HepG2 (cell line): ENCODE data around the gene ADCY7. TPM values are rescaled to one million over a fixed set of nuclear protein-coding genes. Genes with fewer than 3 reads are reported as not detected.

ENCODE experiments used
- ATF1 ChIP-seq: IDR thresholded peaks from 2 replicates; pipeline ENCODE4 v1.6.1; 2016; ENCODE audit warnings: mild to moderate bottlenecking, control low read depth
- ELF3 ChIP-seq: IDR thresholded peaks from 2 replicates; pipeline ENCODE4 v1.6.1; 2016; ENCODE audit warnings: missing genetic modification reagents, missing compliant biosample characterization
- GATAD1 ChIP-seq: IDR thresholded peaks from 2 replicates; pipeline ENCODE4 v1.6.1; 2016; ENCODE audit warnings: missing genetic modification reagents, missing compliant biosample characterization
- HMG20B ChIP-seq: conservative IDR thresholded peaks from 2 replicates; pipeline ENCODE4 v1.6.1; 2016; ENCODE audit warnings: missing genetic modification reagents, missing compliant biosample characterization
- HOXA5 ChIP-seq: sonication (generic); formaldehyde crosslinking; IDR thresholded peaks from 2 replicates; pipeline ENCODE4 v1.4.0; 2020; ENCODE audit warnings: missing genetic modification reagents
- KAT7 ChIP-seq: IDR thresholded peaks from 2 replicates; pipeline ENCODE4 v1.6.1; 2018; ENCODE audit warnings: borderline replicate concordance, missing compliant biosample characterization
- MED8 ChIP-seq: sonication (generic); formaldehyde crosslinking; IDR thresholded peaks from 2 replicates; pipeline ENCODE4 v1.8.1; 2023; ENCODE audit warnings: mild to moderate bottlenecking, missing genetic modification reagents; ENCODE audit not compliant: insufficient replicate concordance
- NFIC ChIP-seq: IDR thresholded peaks from 2 replicates; pipeline ENCODE4 v1.6.1; 2012; ENCODE audit warnings: mild to moderate bottlenecking, low read length, inconsistent platforms
- POLR2AphosphoS2 ChIP-seq: IDR thresholded peaks from 2 replicates; pipeline ENCODE4 v1.6.1; 2011; ENCODE audit warnings: low read depth, low read length, improper control_type of control experiment
- RELA ChIP-seq: sonication (generic); formaldehyde crosslinking; IDR thresholded peaks from 2 replicates; pipeline ENCODE4 v1.4.0; 2020; ENCODE audit warnings: missing genetic modification reagents
- SNAI1 ChIP-seq: sonication (generic); formaldehyde crosslinking; IDR thresholded peaks from 2 replicates; pipeline ENCODE4 v1.5.0; 2020; ENCODE audit warnings: mild to moderate bottlenecking, missing genetic modification reagents, borderline replicate concordance
- SOX5 ChIP-seq: IDR thresholded peaks from 2 replicates; pipeline ENCODE4 v1.6.1; 2016; ENCODE audit warnings: borderline replicate concordance
- ZFAT ChIP-seq: sonication (generic); formaldehyde crosslinking; conservative IDR thresholded peaks from 2 replicates; pipeline ENCODE4 v1.8.1; 2023; ENCODE audit warnings: missing genetic modification reagents, inconsistent platforms
- ZNF30 ChIP-seq: sonication (generic); formaldehyde crosslinking; IDR thresholded peaks from 2 replicates; pipeline ENCODE4 v1.5.0; 2020; ENCODE audit warnings: mild to moderate bottlenecking, missing genetic modification reagents
- ZNF720 ChIP-seq: sonication (generic); formaldehyde crosslinking; IDR thresholded peaks from 2 replicates; pipeline ENCODE4 v1.4.0; 2020; ENCODE audit warnings: missing genetic modification reagents
- polyA plus RNA-seq, 8 experiments: library from polyadenylated mRNA; depleted of rRNA in 3 of 8; stranded (reverse) in 7 of 8; unstranded in 1 of 8; fragments of >200 nt; fragmentation: Illumina TruSeq in 4 of 8; extraction: Trizol in 4 of 8; gene quantifications; 2 replicates each; pipeline versions ENCODE4 v1.2.1 to v1.2.3, GENCODE V29; 2011 to 2016; ENCODE audit warnings: low read depth in 4 of 8, missing spikeins in 1 of 8, mixed read lengths in 1 of 8; ENCODE audit not compliant: insufficient read depth in 1 of 8
- total RNA-seq, 5 experiments: library from RNA; depleted of rRNA; stranded (reverse); fragments of >200 nt; fragmentation: Illumina TruSeq; extraction: Trizol; gene quantifications; 2 replicates each; pipeline ENCODE4 v1.2.3, GENCODE V29; 2016; ENCODE audit warnings: low read depth in 1 of 5
- TF ChIP-seq, protein P1 (sequence below): IDR thresholded peaks from 2 replicates; pipeline ENCODE4 v1.6.1; 2016; ENCODE audit warnings: mild to moderate bottlenecking
- TF ChIP-seq, protein P2 (sequence below): sonication (generic); formaldehyde crosslinking; IDR thresholded peaks from 2 replicates; pipeline ENCODE4 v1.8.1; 2023; ENCODE audit warnings: mild to moderate bottlenecking, moderate library complexity, missing genetic modification reagents
- TF ChIP-seq, protein P3 (sequence below): IDR thresholded peaks from 2 replicates; pipeline ENCODE4 v1.6.1; 2016; ENCODE audit warnings: low read depth
- TF ChIP-seq, protein P4 (sequence below), 2 experiments: sonication (generic) in 1 of 2; formaldehyde crosslinking in 1 of 2; IDR thresholded peaks; 2 replicates each; pipeline versions ENCODE4 v1.4.0 to v1.6.1; 2018 to 2020; ENCODE audit warnings: missing genetic modification reagents in 2 of 2, borderline replicate concordance in 1 of 2, low read depth in 1 of 2, mild to moderate bottlenecking in 1 of 2, missing biosample characterization in 1 of 2
- TF ChIP-seq, protein P5 (sequence below): sonication (generic); formaldehyde crosslinking; IDR thresholded peaks from 2 replicates; pipeline ENCODE4 v1.4.0; 2020; ENCODE audit warnings: missing genetic modification reagents
- TF ChIP-seq, protein P6 (sequence below): sonication (generic); formaldehyde crosslinking; IDR thresholded peaks from 2 replicates; pipeline ENCODE4 v1.4.0; 2020; ENCODE audit warnings: missing genetic modification reagents

ADCY7 gene
- total and polyA plus RNA-seq, 2 of the 13 experiments (the other 11 are each of a cell fraction or from before 2014, with no cell fraction given), result 2.2 to 4.3 TPM

DNA sequence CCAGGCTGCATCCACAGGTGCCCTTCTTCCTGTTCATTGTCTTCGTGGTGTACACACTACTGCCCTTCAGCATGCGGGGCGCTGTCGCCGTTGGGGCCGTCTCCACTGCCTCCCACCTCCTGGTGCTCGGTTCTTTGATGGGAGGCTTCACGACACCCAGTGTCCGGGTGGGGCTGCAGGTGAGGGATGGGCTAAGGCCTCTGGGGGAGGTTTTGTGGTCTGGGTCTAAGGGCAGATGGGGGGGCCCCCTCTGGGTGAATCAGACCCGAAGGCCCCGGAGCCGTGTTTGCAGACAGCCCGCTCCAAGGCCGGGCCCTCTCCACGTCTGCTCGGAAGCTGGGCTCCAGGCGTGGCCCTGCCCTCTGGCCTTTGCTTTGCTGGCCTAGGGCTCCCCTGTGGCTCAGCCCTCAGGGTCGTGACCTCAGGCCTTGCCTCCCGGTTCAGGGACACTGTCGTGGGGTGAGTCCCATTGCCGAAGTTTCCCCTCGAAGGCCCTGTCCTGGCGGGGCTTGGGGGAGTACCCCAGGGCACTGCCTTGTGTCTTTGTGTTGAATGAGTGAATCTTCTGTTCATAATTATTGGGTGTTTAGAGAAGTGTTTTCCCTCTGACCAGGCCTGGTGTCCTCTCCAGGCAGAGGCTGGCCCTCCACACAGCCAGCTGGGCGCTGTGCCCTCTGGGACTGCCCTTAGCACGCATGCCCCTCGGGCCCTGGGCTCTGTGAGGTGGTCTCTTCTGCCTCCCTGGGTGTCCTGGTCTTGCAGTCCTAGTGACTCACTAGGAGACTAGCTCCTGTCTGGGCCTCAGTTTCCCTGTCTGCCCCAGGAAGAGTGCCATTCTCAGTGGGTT lies 25.6 kb downstream of the ADCY7 start (continued):
- TF ChIP-seq SOX5 (CRISPR knock-in tag) (peak; percentile 66), ELF3 (CRISPR knock-in tag) (peak; percentile 63; the same call in 1 of the 2 replicates), GATAD1 (CRISPR knock-in tag) (no peak), ZFAT (CRISPR knock-in tag) (no peak), POLR2AphosphoS2 (no peak), HMG20B (0 out of 2 replicates have a peak, but pooled peaks have one; percentile 49), ZNF30 (0 out of 2 replicates have a peak, but pooled peaks have one; percentile 31), RELA (CRISPR knock-in tag) (no peak), NFIC (no peak), HOXA5 (CRISPR knock-in tag) (no peak), ZNF720 (CRISPR knock-in tag) (no peak), MED8 (peak; percentile 59), KAT7 (CRISPR knock-in tag) (0 out of 2 replicates have a peak, but pooled peaks have one; percentile 42), ATF1 (no peak), SNAI1 (CRISPR knock-in tag) (no peak; the same call in 1 of the 2 replicates)
- TF ChIP-seq, protein P1, sequence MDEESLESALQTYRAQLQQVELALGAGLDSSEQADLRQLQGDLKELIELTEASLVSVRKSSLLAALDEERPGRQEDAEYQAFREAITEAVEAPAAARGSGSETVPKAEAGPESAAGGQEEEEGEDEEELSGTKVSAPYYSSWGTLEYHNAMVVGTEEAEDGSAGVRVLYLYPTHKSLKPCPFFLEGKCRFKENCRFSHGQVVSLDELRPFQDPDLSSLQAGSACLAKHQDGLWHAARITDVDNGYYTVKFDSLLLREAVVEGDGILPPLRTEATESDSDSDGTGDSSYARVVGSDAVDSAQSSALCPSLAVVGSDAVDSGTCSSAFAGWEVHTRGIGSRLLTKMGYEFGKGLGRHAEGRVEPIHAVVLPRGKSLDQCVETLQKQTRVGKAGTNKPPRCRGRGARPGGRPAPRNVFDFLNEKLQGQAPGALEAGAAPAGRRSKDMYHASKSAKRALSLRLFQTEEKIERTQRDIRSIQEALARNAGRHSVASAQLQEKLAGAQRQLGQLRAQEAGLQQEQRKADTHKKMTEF, result peak; percentile 79
- TF ChIP-seq, protein P2, sequence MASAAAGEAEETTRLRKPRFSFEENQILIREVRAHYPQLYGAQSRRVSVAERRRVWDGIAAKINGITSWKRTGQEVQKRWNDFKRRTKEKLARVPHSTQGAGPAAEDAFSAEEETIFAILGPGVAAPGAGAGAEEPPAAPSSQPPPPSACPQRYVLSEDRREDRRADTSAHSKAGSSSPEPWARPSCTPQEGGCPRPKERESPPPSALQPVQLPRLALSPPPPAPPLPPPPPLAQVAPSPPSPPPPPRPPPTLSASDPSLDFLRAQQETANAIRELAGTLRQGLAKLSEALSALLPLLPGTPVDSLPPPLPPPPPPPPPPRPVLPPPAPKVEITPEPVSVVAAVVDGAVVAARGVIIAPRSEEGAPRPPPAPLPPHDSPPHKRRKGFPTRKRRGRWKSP (CRISPR knock-in tag), result no peak
- TF ChIP-seq, protein P3, sequence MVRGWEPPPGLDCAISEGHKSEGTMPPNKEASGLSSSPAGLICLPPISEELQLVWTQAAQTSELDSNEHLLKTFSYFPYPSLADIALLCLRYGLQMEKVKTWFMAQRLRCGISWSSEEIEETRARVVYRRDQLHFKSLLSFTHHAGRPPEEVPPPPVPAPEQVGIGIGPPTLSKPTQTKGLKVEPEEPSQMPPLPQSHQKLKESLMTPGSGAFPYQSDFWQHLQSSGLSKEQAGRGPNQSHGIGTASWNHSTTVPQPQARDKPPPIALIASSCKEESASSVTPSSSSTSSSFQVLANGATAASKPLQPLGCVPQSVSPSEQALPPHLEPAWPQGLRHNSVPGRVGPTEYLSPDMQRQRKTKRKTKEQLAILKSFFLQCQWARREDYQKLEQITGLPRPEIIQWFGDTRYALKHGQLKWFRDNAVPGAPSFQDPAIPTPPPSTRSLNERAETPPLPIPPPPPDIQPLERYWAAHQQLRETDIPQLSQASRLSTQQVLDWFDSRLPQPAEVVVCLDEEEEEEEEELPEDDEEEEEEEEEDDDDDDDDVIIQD (CRISPR knock-in tag), result peak; percentile 71; the same call in 1 of the 2 replicates
- TF ChIP-seq, protein P4, sequence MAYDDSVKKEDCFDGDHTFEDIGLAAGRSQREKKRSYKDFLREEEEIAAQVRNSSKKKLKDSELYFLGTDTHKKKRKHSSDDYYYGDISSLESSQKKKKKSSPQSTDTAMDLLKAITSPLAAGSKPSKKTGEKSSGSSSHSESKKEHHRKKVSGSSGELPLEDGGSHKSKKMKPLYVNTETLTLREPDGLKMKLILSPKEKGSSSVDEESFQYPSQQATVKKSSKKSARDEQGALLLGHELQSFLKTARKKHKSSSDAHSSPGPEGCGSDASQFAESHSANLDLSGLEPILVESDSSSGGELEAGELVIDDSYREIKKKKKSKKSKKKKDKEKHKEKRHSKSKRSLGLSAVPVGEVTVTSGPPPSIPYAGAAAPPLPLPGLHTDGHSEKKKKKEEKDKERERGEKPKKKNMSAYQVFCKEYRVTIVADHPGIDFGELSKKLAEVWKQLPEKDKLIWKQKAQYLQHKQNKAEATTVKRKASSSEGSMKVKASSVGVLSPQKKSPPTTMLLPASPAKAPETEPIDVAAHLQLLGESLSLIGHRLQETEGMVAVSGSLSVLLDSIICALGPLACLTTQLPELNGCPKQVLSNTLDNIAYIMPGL (CRISPR knock-in tag; IDR thresholded peaks at IDR 0.05; ENCODE audit: borderline replicate concordance in 1 of 2, low read depth in 1 of 2), result peak; percentile 28 to 52; a peak in 1 of 4 replicates
- TF ChIP-seq, protein P5, sequence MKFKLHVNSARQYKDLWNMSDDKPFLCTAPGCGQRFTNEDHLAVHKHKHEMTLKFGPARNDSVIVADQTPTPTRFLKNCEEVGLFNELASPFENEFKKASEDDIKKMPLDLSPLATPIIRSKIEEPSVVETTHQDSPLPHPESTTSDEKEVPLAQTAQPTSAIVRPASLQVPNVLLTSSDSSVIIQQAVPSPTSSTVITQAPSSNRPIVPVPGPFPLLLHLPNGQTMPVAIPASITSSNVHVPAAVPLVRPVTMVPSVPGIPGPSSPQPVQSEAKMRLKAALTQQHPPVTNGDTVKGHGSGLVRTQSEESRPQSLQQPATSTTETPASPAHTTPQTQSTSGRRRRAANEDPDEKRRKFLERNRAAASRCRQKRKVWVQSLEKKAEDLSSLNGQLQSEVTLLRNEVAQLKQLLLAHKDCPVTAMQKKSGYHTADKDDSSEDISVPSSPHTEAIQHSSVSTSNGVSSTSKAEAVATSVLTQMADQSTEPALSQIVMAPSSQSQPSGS (CRISPR knock-in tag), result peak; percentile 76
- TF ChIP-seq, protein P6, sequence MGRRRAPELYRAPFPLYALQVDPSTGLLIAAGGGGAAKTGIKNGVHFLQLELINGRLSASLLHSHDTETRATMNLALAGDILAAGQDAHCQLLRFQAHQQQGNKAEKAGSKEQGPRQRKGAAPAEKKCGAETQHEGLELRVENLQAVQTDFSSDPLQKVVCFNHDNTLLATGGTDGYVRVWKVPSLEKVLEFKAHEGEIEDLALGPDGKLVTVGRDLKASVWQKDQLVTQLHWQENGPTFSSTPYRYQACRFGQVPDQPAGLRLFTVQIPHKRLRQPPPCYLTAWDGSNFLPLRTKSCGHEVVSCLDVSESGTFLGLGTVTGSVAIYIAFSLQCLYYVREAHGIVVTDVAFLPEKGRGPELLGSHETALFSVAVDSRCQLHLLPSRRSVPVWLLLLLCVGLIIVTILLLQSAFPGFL (CRISPR knock-in tag), result no peak
